GM12878 (cell line): ENCODE measurements around the gene POMC. TPM values are rescaled to one million over a fixed set of nuclear protein-coding genes. Genes with fewer than 3 reads are reported as not detected.

Source experiments
- ATAC-seq: fragments of 200-7000 bp; cut with Tn5 transposase; 3 replicates; pipeline ENCODE4 v1.9.1; 2020; ENCODE audit warnings: mild to moderate bottlenecking, moderate library complexity
- BruUV-seq: library from RNA; stranded (reverse); fragments of 400-500 nt; replicated peaks from 2 replicates; lab custom pipeline; 2021; lab: Mats Ljungman, UMichigan
- CTCF ChIA-PET: fragments of 300-600 bp; sonication (Branson Sonifier 250); formaldehyde crosslinking; extraction: SDS; loops from one replicate; lab custom pipeline; 2021; ENCODE audit warnings: inconsistent platforms; lab: Yijun Ruan, JAX
- POLR2A ChIA-PET: fragments of 350-600 bp; formaldehyde crosslinking; extraction: SDS; loops from one replicate; lab custom pipeline; 2021; ENCODE audit warnings: inconsistent platforms; lab: Charles Lee
- RAD21 ChIA-PET: fragments of 300-600 bp; sonication (Branson Sonifier 250); formaldehyde crosslinking; loops from one replicate; lab custom pipeline; 2023; ENCODE audit warnings: antibody characterized with exemption; ENCODE audit not compliant: unreplicated experiment; lab: Charles Lee
- SMC1A ChIA-PET: fragments of 300-600 bp; sonication (Branson Sonifier 250); formaldehyde crosslinking; loops from one replicate; lab custom pipeline; 2023; ENCODE audit not compliant: unreplicated experiment, uncharacterized antibody; lab: Charles Lee
- DNase-seq: peaks from one replicate; pipeline ENCODE4 v3.0.0-alpha.2; 2011; ENCODE audit warnings: low read depth, low spot score
- FAIRE-seq: peaks from 3 replicates; lab custom pipeline; 2011; peaks lifted over from hg19 to GRCh38; lab: Jason Lieb, UNC
- H2AFZ ChIP-seq: 2 replicates; pipeline ENCODE4 v1.6.0; 2011; ENCODE audit warnings: low read depth, low read length, control low read depth; ENCODE audit not compliant: control insufficient read depth
- H3K27ac ChIP-seq: 2 replicates; pipeline ENCODE4 v1.5.1; 2011; ENCODE audit warnings: control low read depth; ENCODE audit not compliant: control insufficient read depth, insufficient read depth
- H3K27me3 ChIP-seq, 2 experiments: replicated peaks in 1 of 2; 2 replicates each; pipeline versions ENCODE4 v1.6.0 to v1.6.1; 2011; ENCODE audit warnings: low read length in 1 of 2; ENCODE audit not compliant: control insufficient read depth in 2 of 2, insufficient read depth in 2 of 2
- H3K36me3 ChIP-seq, 2 experiments: 2 replicates each; pipeline ENCODE4 v1.5.1; 2011; ENCODE audit warnings: low read length in 1 of 2; ENCODE audit not compliant: control insufficient read depth in 2 of 2, insufficient read depth in 2 of 2
- H3K4me1 ChIP-seq: 2 replicates; pipeline ENCODE4 v1.6.1; 2011; ENCODE audit warnings: mild to moderate bottlenecking, low read length, moderate library complexity, mixed read lengths; ENCODE audit not compliant: control insufficient read depth, insufficient read depth
- H3K4me2 ChIP-seq: 2 replicates; pipeline ENCODE4 v1.6.0; 2011; ENCODE audit warnings: control low read depth; ENCODE audit not compliant: control insufficient read depth, insufficient read depth
- H3K4me3 ChIP-seq: fragments of 200-600 bp; sonication (generic); 2 replicates; pipeline ENCODE4 v1.5.1; 2016
- H3K79me2 ChIP-seq: 2 replicates; pipeline ENCODE4 v1.6.0; 2011; ENCODE audit warnings: low read length; ENCODE audit not compliant: control insufficient read depth, insufficient read depth
- H3K9ac ChIP-seq: 2 replicates; pipeline ENCODE4 v1.8.0; 2011; ENCODE audit warnings: low read length, control low read depth, mixed read lengths; ENCODE audit not compliant: control insufficient read depth, insufficient read depth
- H3K9me3 ChIP-seq: replicated peaks from 3 replicates; pipeline ENCODE4 v1.5.1; 2011; ENCODE audit warnings: mild to moderate bottlenecking, low read length; ENCODE audit not compliant: control insufficient read depth, insufficient read depth
- H4K20me1 ChIP-seq: 2 replicates; pipeline ENCODE4 v1.6.0; 2011; ENCODE audit not compliant: control insufficient read depth, insufficient read depth
- CHD1 ChIP-seq: IDR thresholded peaks from 2 replicates; pipeline ENCODE4 v1.6.1; 2012; ENCODE audit warnings: low read depth, low read length, improper control_type of control experiment
- EED ChIP-seq: sonication (generic); IDR thresholded peaks from 2 replicates; pipeline ENCODE4 v1.6.1; 2016; ENCODE audit warnings: antibody characterized with exemption, low read depth
- GABPA ChIP-seq: IDR thresholded peaks from 2 replicates; pipeline ENCODE4 v1.6.1; 2014; ENCODE audit warnings: antibody characterized with exemption, low read depth, mild to moderate bottlenecking, inconsistent platforms
- IKZF1 ChIP-seq: fragments of 450-650 bp; conservative IDR thresholded peaks from 2 replicates; pipeline ENCODE4 v1.6.1; 2017; ENCODE audit warnings: antibody characterized with exemption, mild to moderate bottlenecking
- POLR2AphosphoS5 ChIP-seq: IDR thresholded peaks from 2 replicates; pipeline ENCODE4 v1.6.1; 2011; ENCODE audit warnings: mild to moderate bottlenecking, low read length, inconsistent platforms
- WGBS: methylation state at CpG from one replicate; pipeline ENCODE4 v1.1.6; 2016; ENCODE audit warnings: low lambda C conversion rate; ENCODE audit not compliant: insufficient replicate concordance, insufficient coverage; ENCODE audit errors: missing lambda C conversion rate; 5-methylcytosine and 5-hydroxymethylcytosine counted together
- in situ Hi-C: fragments of 300-500 bp; cut with MboI; formaldehyde crosslinking; loops from 9 replicates; pipeline ENCODE4 v1.14.3; 2018; ENCODE audit warnings: mixed read lengths
- intact Hi-C: fragments of 100-400 bp; cut with micrococcal nuclease; formaldehyde crosslinking; loops from one replicate; pipeline ENCODE4 v1.14.2; 2022; ENCODE audit not compliant: unreplicated experiment
- polyA plus RNA-seq, 11 experiments: library from polyadenylated mRNA; depleted of rRNA in 4 of 11; unstranded in 6 of 11; stranded (reverse) in 5 of 11; fragments of >200 nt; fragmentation: Nextera tagmentation in 4 of 11; fragmentation: Illumina TruSeq in 1 of 11; extraction: Ambion mirVana in 4 of 11; extraction: Trizol in 1 of 11; gene quantifications; 1 replicate in 1 of 11; 2 replicates in 10 of 11; pipeline versions ENCODE4 v1.2.1 to v1.2.3, GENCODE V29; 2011 to 2016; ENCODE audit warnings: inconsistent platforms in 2 of 11, missing spikeins in 2 of 11, low read depth in 1 of 11
- total RNA-seq, 4 experiments: library from RNA; depleted of rRNA in 3 of 4; stranded (reverse); fragments of >200 nt in 3 of 4; fragmentation: Illumina TruSeq in 1 of 4; extraction: Trizol in 1 of 4; gene quantifications; 2 replicates each; pipeline versions ENCODE4 v1.2.1 to v1.2.3, GENCODE V29; 2013 to 2021

Gene POMC
- total and polyA plus RNA-seq, 10 of the 15 experiments (the other 5 are each of a cell fraction or from before 2014, with no cell fraction given) = 0.05 to 14.7 (median 6.8) TPM; not detected in 1

DNA sequence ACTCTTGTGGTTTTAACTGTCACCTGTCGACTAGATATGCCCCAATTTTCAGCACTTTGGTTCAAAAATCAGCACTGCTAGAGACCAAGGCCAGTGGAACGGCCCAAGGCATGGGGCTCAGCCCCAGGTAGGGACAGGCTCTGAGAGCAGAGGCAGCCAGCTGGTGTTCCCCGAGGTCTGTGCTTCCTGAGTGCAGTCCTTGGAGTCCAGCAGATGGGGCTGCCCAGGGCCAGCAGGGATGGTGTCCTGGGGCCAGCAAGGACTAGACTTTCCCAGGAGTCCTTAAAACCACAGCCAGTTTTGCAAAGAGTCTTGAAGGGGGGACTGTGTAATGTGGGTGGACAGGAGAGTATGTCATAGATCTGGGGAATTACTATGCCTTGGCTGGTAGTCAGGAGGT lies 56.3 kb downstream of the POMC start:
- Histone ChIP-seq H2AFZ (no peak overlapping the region), H3K4me2 (no peak overlapping the region), H3K9ac (no peak overlapping the region), H3K36me3 (no peaks in the 10 kb centered on the region), H4K20me1 (no peaks in the 10 kb centered on the region), H3K4me1 (no peaks in the 10 kb centered on the region), H3K79me2 (no peaks in the 10 kb centered on the region), H3K27ac (no peak overlapping the region), H3K4me3 (no peak overlapping the region), H3K9me3 (no peaks in the 10 kb centered on the region), H3K27me3 (no peaks in the 10 kb centered on the region; a peak in 1 of 4 replicates)
- ChIA-PET POLR2A (no interaction called here), RAD21 (no interaction called here), CTCF (no interaction called here), SMC1A (no interaction called here)
- no peak for DNase-seq
- no peak for FAIRE-seq
- BruUV-seq = no TSS peak
- in situ Hi-C loops = no loop called here
- intact Hi-C loops = no loop called here
- no peak for ATAC-seq
- 2% methylated on average over 3 of the region's 3 CpGs for WGBS
- TF ChIP-seq POLR2AphosphoS5 (no peak), EED (no peak), IKZF1 (no peak), CHD1 (no peak), GABPA (no peak)

Other genes starting within 250 kb of the POMC start
- gene ADCY3, start 248.3 kb downstream of the POMC start, total RNA-seq (2014; rRNA removed) = 58.9 and 75.6 TPM in 2 replicates
- gene ADCY3, start 248.3 kb downstream of the POMC start, total RNA-seq (2014; rRNA removed; fragmentation: Illumina TruSeq; extraction: Trizol) = 44.9 and 47.5 TPM in 2 replicates
- gene ADCY3, start 248.3 kb downstream of the POMC start, total RNA-seq (2021) = 88.2 and 102 TPM in 2 replicates
- gene ADCY3, start 248.3 kb downstream of the POMC start, polyA plus RNA-seq (2011; rRNA removed) = 31.0 and 53.2 TPM in 2 replicates
- 44.4 and 72.7 TPM in 2 replicates for gene ADCY3, start 248.3 kb downstream of the POMC start, polyA plus RNA-seq (2014; fragmentation: Illumina TruSeq; extraction: Trizol)
- 1 to 10 TPM; 2.8 to 8.6 TPM for gene ADCY3, start 248.3 kb downstream of the POMC start, polyA plus RNA-seq (2014; fragmentation: Nextera tagmentation; extraction: Ambion mirVana)
- gene ADCY3, start 248.3 kb downstream of the POMC start, polyA plus RNA-seq (2014; rRNA removed) = 90.5 and 107 TPM in 2 replicates
- gene ADCY3, start 248.3 kb downstream of the POMC start, polyA plus RNA-seq (2016; fragmentation: Nextera tagmentation; extraction: Ambion mirVana) = 10 to 100 TPM; 13.2 to 17.2 TPM
- gene DNAJC27, start 196.6 kb downstream of the POMC start, total RNA-seq (2014; rRNA removed) = 3.7 and 4.9 TPM in 2 replicates
- 4.5 and 4.8 TPM in 2 replicates for gene DNAJC27, start 196.6 kb downstream of the POMC start, total RNA-seq (2014; rRNA removed; fragmentation: Illumina TruSeq; extraction: Trizol)
- 2.8 and 3.6 TPM in 2 replicates for gene DNAJC27, start 196.6 kb downstream of the POMC start, total RNA-seq (2021)
- 6.7 and 9.3 TPM in 2 replicates for gene DNAJC27, start 196.6 kb downstream of the POMC start, polyA plus RNA-seq (2011; rRNA removed)
- 5.4 and 7.8 TPM in 2 replicates for gene DNAJC27, start 196.6 kb downstream of the POMC start, polyA plus RNA-seq (2014; fragmentation: Illumina TruSeq; extraction: Trizol)
- gene DNAJC27, start 196.6 kb downstream of the POMC start, polyA plus RNA-seq (2014; fragmentation: Nextera tagmentation; extraction: Ambion mirVana) = 1 to 10 TPM in 1 of 2 experiments, under 1 TPM in 1; 0.95 to 1.3 TPM
- 3.7 and 9.6 TPM in 2 replicates for gene DNAJC27, start 196.6 kb downstream of the POMC start, polyA plus RNA-seq (2014; rRNA removed)
- gene DNAJC27, start 196.6 kb downstream of the POMC start, polyA plus RNA-seq (2016; fragmentation: Nextera tagmentation; extraction: Ambion mirVana) = 1 to 10 TPM; 2.9 TPM
- gene EFR3B, start 126.5 kb downstream of the POMC start, total RNA-seq (2014; rRNA removed) = 1.7 and 1.9 TPM in 2 replicates
- gene EFR3B, start 126.5 kb downstream of the POMC start, total RNA-seq (2014; rRNA removed; fragmentation: Illumina TruSeq; extraction: Trizol) = 1.7 and 1.8 TPM in 2 replicates
- 3.5 and 3.9 TPM in 2 replicates for gene EFR3B, start 126.5 kb downstream of the POMC start, total RNA-seq (2021)
- 0.06 and 0.12 TPM in 2 replicates for gene EFR3B, start 126.5 kb downstream of the POMC start, polyA plus RNA-seq (2011; rRNA removed)
- gene EFR3B, start 126.5 kb downstream of the POMC start, polyA plus RNA-seq (2014; fragmentation: Illumina TruSeq; extraction: Trizol) = 1.2 and 1.9 TPM in 2 replicates
- gene EFR3B, start 126.5 kb downstream of the POMC start, polyA plus RNA-seq (2014; fragmentation: Nextera tagmentation; extraction: Ambion mirVana) = under 1 TPM; 0.43 to 0.44 TPM
- gene EFR3B, start 126.5 kb downstream of the POMC start, polyA plus RNA-seq (2014; rRNA removed) = 2.1 TPM in 2 replicates
- gene EFR3B, start 126.5 kb downstream of the POMC start, polyA plus RNA-seq (2016; fragmentation: Nextera tagmentation; extraction: Ambion mirVana) = 1 to 10 TPM; 1.7 to 2.0 TPM
- gene DNMT3A, start 173.3 kb upstream of the POMC start, total RNA-seq (2014; rRNA removed) = 18.1 and 28.1 TPM in 2 replicates
- gene DNMT3A, start 173.3 kb upstream of the POMC start, total RNA-seq (2014; rRNA removed; fragmentation: Illumina TruSeq; extraction: Trizol) = 17.7 and 18.5 TPM in 2 replicates
- 47.8 and 51.6 TPM in 2 replicates for gene DNMT3A, start 173.3 kb upstream of the POMC start, total RNA-seq (2021)
- 4.9 and 7.4 TPM in 2 replicates for gene DNMT3A, start 173.3 kb upstream of the POMC start, polyA plus RNA-seq (2011; rRNA removed)
- 10.1 and 15.7 TPM in 2 replicates for gene DNMT3A, start 173.3 kb upstream of the POMC start, polyA plus RNA-seq (2014; fragmentation: Illumina TruSeq; extraction: Trizol)
- 10 to 100 TPM; 11.1 to 29.9 TPM for gene DNMT3A, start 173.3 kb upstream of the POMC start, polyA plus RNA-seq (2014; fragmentation: Nextera tagmentation; extraction: Ambion mirVana)
- gene DNMT3A, start 173.3 kb upstream of the POMC start, polyA plus RNA-seq (2014; rRNA removed) = 24.5 and 25.4 TPM in 2 replicates
- 10 to 100 TPM; 12.3 to 16.3 TPM for gene DNMT3A, start 173.3 kb upstream of the POMC start, polyA plus RNA-seq (2016; fragmentation: Nextera tagmentation; extraction: Ambion mirVana)